AG09309 (cell line): ENCODE results near the gene ENTREP3.

ENCODE experiments used
- DNase-seq: peaks from one replicate; pipeline ENCODE4 v3.0.0-alpha.2; 2010; ENCODE audit warnings: low read depth
- H3K4me3 ChIP-seq: 2 replicates; pipeline ENCODE4 v1.5.1; 2011; ENCODE audit warnings: mild to moderate bottlenecking, low read depth, low read length, moderate library complexity; ENCODE audit not compliant: control insufficient read depth
- TF ChIP-seq, protein P1 (sequence below): IDR thresholded peaks from 2 replicates; pipeline ENCODE4 v1.5.1; 2011; ENCODE audit warnings: mild to moderate bottlenecking, low read depth, low read length, inconsistent platforms; ENCODE audit not compliant: insufficient read depth, control insufficient read depth; ENCODE audit errors: missing control alignments

Gene ENTREP3, protein sequence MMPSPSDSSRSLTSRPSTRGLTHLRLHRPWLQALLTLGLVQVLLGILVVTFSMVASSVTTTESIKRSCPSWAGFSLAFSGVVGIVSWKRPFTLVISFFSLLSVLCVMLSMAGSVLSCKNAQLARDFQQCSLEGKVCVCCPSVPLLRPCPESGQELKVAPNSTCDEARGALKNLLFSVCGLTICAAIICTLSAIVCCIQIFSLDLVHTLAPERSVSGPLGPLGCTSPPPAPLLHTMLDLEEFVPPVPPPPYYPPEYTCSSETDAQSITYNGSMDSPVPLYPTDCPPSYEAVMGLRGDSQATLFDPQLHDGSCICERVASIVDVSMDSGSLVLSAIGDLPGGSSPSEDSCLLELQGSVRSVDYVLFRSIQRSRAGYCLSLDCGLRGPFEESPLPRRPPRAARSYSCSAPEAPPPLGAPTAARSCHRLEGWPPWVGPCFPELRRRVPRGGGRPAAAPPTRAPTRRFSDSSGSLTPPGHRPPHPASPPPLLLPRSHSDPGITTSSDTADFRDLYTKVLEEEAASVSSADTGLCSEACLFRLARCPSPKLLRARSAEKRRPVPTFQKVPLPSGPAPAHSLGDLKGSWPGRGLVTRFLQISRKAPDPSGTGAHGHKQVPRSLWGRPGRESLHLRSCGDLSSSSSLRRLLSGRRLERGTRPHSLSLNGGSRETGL

DNA sequence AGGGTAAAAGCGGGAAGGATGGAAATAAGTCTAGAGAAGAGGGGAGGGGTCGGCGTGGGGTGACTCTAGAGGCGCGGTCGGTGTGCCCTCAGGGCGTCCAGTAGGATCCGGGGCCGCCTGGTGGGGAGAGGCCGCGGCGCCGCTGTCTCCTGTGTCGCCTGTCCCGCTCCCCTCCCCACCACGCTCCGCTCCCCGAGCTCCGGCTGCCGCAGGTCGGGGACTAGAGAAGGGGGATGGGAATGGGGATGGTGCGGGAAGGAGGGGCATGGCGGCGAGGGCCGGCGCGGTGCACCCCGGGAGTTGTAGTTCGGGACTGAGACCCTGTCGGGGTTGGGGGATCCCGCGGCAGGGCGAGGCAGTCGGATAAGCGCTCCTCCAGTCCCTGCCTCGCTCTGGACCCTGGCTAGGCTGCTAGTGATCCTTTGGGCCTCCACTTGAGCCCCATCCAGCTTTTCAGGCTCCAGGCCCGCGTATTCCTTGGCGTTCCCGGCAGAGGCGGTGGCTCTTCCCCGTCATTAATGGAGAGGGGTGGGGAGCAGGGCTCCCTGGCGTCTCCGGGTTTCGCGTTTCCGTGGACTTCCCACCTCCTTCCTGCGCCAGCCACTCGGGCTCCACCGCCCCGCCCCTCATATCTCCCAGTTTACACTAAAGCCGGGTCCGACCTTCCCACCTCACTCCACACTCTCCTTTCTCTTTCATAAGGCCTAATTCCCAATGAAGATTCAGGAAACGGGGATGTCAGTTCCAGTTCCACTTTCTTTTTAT is at the start of gene ENTREP3:
Gene ENTREP3, minus strand, starts transcription at position 241 of the 765 bp plus-strand sequence. CDS start 606 bp downstream, outside the sequence.
- no peak for DNase-seq
- peak within 1 kb of the TSS; percentile 62 for H3K4me3 ChIP-seq
- TF ChIP-seq, protein P1, sequence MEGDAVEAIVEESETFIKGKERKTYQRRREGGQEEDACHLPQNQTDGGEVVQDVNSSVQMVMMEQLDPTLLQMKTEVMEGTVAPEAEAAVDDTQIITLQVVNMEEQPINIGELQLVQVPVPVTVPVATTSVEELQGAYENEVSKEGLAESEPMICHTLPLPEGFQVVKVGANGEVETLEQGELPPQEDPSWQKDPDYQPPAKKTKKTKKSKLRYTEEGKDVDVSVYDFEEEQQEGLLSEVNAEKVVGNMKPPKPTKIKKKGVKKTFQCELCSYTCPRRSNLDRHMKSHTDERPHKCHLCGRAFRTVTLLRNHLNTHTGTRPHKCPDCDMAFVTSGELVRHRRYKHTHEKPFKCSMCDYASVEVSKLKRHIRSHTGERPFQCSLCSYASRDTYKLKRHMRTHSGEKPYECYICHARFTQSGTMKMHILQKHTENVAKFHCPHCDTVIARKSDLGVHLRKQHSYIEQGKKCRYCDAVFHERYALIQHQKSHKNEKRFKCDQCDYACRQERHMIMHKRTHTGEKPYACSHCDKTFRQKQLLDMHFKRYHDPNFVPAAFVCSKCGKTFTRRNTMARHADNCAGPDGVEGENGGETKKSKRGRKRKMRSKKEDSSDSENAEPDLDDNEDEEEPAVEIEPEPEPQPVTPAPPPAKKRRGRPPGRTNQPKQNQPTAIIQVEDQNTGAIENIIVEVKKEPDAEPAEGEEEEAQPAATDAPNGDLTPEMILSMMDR: peak; percentile 10

DNA sequence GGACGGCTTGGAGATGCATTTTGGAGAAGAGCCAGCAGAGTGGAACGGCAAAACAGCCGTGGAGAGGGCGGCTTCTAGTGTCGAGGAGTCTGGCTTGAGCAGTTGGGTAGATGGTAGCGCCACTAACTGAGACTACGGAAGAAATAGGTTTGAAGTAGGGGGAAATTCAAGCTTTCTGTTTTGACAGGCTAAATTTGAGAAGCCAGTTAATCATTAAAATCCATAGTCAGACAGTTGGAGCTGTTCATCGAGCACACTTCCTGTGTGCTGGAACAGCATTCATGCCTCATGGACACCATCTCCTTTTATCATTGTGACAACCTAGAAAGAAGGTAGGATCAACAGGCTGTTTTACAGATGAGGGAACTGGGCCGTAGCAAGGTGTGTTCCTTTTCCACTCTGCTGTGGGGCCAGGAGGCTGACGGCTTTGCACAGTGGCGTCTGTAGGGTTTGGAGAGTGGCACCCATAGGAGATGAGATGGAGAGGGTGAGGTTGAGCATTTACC is 49.3 kb upstream of the ENTREP3 start:
- no peak overlapping the region for H3K4me3 ChIP-seq
- DNase-seq: no peak
- TF ChIP-seq, protein P1: no peak

DNA sequence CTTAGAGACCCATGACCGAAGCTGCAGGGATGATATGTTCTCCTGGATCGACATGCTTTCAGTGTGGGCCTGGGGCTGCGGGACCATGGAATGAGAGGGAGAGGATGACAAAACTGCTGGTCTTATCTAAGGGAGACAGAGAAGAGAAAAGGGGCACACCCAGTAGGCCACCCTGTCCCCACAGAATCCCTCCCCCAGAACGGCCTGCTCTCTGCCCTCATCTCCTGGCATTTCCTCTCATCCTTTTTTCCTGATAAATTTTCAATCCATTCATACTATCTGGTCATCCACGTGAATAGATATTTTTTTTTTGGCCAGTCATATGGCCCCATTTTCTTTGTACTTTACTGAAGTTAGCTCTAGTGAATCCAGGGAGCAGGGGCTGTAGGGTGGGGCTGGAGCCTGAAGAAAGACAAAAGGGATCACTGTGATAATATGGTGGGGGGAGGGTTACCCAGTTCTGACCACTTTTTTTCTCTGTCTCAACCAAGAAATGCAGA is 46.1 kb upstream of the ENTREP3 start, which contains the start of gene PKLR:
Gene PKLR, minus strand, starts transcription at position 97 of the 500 bp plus-strand sequence. Its CDS starts 43 bp downstream, at position 54.
- TF ChIP-seq, protein P1: no peak
- H3K4me3 ChIP-seq: no peak within 1 kb of the TSS
- no peak for DNase-seq

DNA sequence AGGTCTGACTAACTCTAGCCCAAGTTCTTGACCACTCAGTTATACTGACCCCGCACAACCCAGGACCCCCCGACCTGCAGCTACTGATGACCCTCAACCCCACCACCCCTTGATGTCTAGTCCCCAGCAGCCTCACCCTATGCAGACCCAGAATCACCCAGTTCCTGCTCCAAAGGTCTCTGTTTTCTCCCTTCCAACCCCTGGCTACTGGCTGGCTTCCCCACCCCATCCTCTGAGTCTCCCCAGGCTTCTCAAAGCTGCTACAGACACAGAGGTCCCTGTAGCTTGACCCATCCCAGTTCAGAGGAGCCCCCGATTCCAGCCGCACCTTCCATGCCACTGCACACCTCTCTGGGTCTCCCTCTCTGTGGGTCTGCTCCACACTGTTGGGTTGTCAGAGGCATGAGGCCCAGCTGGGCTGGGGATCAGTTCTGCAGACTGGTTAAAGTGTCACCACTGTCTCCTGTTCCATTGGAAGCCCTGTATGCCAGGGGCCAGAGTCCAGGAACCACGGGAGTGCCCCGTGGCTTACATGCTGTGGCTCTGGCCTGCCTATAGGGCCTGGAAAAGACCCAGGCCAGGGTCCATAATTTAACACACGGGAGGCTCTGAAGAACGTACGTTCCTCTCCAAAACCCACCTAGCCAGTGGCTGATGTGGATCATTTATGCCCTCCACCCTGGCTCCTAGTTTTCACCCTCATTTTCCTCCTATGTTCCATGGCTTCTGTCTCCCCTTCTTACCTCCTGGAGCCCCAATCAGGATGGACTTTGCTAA is 45.5 kb upstream of the ENTREP3 start:
- H3K4me3 ChIP-seq: no peak overlapping the region
- no peak for DNase-seq
- TF ChIP-seq, protein P1: no peak

DNA sequence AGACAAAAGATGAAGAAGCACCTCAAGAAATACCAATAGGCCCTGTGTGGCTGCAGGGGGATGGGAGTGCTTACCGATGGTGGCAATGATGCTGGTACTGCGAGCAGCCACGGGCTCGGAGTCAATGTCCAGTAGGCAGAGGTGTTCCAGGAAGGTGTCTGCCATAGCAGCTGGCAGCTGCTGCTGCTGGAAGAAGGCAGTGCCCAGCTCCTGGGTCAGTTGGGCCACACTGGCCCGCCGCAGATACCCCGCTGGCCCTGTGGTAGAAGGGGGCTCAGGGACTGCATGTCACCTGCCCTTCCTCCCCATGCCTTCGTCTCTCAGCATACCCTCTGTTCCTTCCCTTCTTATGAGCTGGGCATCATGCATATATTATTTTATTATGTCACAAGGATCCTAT is 44.7 kb upstream of the ENTREP3 start:
- H3K4me3 ChIP-seq: no peak overlapping the region
- DNase-seq: no peak
- TF ChIP-seq, protein P1: no peak
